Peyer's patch (tissue), 4 donors: ENCODE measurements around the gene MACO1.

Experiments used
- CTCF ChIP-seq, 6 experiments: fragments of 450-650 bp in 4 of 6; fragments of 200-600 bp in 2 of 6; sonication (generic) in 1 of 6; IDR thresholded peaks; one replicate each; pipeline ENCODE4 v1.5.1; 2017 to 2019; ENCODE audit warnings: antibody characterized with exemption in 6 of 6, mild to moderate bottlenecking in 3 of 6, moderate library complexity in 1 of 6
- POLR2A ChIP-seq, 2 donors: fragments of 450-650 bp; IDR thresholded peaks; one replicate each; pipeline ENCODE4 v1.5.1; 2017; ENCODE audit warnings: antibody characterized with exemption in 2 of 2, mild to moderate bottlenecking in 2 of 2, moderate library complexity in 2 of 2

- no peak for TF ChIP-seq CTCF (IDR thresholded peaks at IDR 0.05)
- no peak for TF ChIP-seq POLR2A (IDR thresholded peaks at IDR 0.05)
Measured at GRCh38 chr1:25478633-25479032, 47.9 kb downstream of the MACO1 start.
